Ovary (tissue), 3 donors: ENCODE results near the gene PNMA8C.

Experiments
- CTCF ChIP-seq, 3 donors: fragments of 450-650 bp in 2 of 3; fragments of 200-600 bp in 1 of 3; IDR thresholded peaks; one replicate each; pipeline versions ENCODE4 v1.5.1 to v1.8.0; 2016 to 2022; ENCODE audit warnings: antibody characterized with exemption in 3 of 3, mild to moderate bottlenecking in 1 of 3
- EP300 ChIP-seq: sonication (generic); formaldehyde crosslinking; IDR thresholded peaks from one replicate; pipeline ENCODE4 v1.6.1; 2017; ENCODE audit warnings: antibody characterized with exemption
- POLR2A ChIP-seq: fragments of 450-650 bp; IDR thresholded peaks from one replicate; pipeline ENCODE4 v1.6.1; 2017; ENCODE audit warnings: antibody characterized with exemption, mild to moderate bottlenecking, moderate library complexity
- donor health status: DM: no; HTN: no; CAD: no.

GRCh38 chr19:46391296-46392251 lies 37.2 kb downstream of the PNMA8C start:
- TF ChIP-seq CTCF (IDR thresholded peaks at IDR 0.05) (no peak), POLR2A (no peak), EP300 (no peak)
